ENCODE measurements around the gene SLC39A13. TPM values are rescaled to one million over a fixed set of nuclear protein-coding genes. Genes with fewer than 3 reads are reported as not detected.
"Not testable (repeated sequence)": the region's sequence is repeated elsewhere in the genome, so short reads cannot be mapped to it uniquely, and the experiment has no call there.

The SLC39A13 gene
- total RNA-seq, 1 donor from 2014 or later, result 117 TPM

DNA sequence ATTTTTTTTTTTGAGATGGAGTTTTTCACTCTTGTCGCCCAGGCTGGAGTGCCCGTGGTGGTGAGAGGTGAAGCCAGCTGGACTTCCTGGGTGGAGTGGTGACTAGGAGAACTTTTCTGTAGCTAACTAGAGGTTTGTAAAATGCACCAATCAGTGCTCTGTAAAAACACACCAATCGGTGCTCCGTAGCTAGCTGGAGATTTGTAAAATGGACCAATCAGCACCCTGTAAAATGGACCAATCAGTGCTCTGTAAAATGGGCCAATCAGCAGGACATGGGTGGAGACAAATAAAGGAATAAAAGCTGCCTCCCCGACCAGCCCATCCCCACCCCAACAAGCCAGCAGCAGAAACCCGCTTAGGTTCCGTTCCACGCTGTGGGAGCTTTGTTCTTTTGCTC is 45.0 kb downstream of the SLC39A13 start:
- H3K27me3 ChIP-seq (ENCODE audit: control insufficient read depth, insufficient read depth, low read length), result no peaks in the 10 kb centered on the region
- DNase-seq (ENCODE audit: low read depth), result no peak
- TF ChIP-seq, protein P1, sequence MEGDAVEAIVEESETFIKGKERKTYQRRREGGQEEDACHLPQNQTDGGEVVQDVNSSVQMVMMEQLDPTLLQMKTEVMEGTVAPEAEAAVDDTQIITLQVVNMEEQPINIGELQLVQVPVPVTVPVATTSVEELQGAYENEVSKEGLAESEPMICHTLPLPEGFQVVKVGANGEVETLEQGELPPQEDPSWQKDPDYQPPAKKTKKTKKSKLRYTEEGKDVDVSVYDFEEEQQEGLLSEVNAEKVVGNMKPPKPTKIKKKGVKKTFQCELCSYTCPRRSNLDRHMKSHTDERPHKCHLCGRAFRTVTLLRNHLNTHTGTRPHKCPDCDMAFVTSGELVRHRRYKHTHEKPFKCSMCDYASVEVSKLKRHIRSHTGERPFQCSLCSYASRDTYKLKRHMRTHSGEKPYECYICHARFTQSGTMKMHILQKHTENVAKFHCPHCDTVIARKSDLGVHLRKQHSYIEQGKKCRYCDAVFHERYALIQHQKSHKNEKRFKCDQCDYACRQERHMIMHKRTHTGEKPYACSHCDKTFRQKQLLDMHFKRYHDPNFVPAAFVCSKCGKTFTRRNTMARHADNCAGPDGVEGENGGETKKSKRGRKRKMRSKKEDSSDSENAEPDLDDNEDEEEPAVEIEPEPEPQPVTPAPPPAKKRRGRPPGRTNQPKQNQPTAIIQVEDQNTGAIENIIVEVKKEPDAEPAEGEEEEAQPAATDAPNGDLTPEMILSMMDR (IDR thresholded peaks at IDR 0.05; ENCODE audit: insufficient read depth, low read length, poor library complexity, severe bottlenecking), result no peak
- H3K4me3 ChIP-seq (ENCODE audit: low read depth, low read length), result no peak overlapping the region
- H3K36me3 ChIP-seq (ENCODE audit: control insufficient read depth, insufficient read depth, low read length), result no peaks in the 10 kb centered on the region

DNA sequence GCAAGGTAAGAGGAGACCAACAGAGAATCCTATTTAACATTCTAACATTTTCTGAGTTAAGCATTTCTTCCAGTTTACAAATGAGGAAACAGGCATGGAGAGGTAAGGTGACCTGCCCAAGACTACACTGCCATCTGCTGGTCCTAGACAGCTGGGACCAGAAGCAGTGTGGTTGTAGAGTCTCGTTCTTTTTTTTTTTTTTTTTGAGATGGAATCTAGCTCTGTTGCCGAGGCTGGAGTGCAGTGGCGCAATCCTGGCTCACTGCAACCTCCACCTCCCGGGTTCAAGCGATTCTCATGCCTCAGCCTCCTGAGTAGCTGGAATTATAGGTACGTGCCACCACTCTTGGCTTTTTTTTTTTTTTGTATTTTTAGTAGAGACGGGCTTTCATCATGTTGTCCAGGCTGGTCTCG is 45.9 kb downstream of the SLC39A13 start:
- not testable (repeated sequence) for H3K27me3 ChIP-seq (ENCODE audit: control insufficient read depth, insufficient read depth, low read length); H3K36me3 ChIP-seq (ENCODE audit: control insufficient read depth, insufficient read depth, low read length); H3K4me3 ChIP-seq (ENCODE audit: low read depth, low read length)
- TF ChIP-seq, protein P1 (IDR thresholded peaks at IDR 0.05; ENCODE audit: insufficient read depth, low read length, poor library complexity, severe bottlenecking), result peak; percentile 86
- DNase-seq (ENCODE audit: low read depth), result peak; percentile 62

DNA sequence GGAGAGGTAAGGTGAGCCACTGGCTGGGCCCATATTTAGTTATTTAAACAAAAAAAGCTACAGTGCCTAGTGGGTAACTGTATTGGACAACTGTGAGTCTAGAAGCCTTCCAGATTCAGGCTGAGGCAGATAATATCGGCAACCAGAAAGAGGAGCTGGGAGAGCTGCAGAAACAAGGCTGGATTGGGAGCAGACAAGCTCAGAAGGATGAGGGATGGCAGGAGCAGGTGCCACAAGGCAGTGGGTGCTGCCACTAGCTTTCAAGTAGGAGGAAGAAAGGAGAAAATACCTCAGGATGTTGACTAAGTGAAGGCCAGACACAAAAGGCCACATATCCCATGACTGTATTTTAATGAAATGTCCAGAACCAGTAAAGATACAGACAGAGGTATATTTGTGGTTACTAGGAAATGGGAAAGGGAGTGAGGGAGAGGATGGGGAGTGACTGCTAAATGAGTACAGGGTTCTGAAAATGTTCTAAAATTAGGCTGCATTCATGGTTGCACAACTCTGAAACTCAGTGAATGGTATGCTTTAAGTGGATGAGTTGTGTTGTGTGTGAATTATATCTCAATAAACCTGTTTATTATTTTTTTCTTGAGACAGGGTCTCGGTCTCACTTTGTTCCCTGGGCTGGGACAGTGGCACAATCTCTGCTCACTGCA is 52.3 kb downstream of the SLC39A13 start:
- Histone ChIP-seq H3K27me3 (ENCODE audit: control insufficient read depth, insufficient read depth, low read length) (no peaks in the 10 kb centered on the region), H3K4me3 (ENCODE audit: low read depth, low read length) (no peak overlapping the region), H3K36me3 (ENCODE audit: control insufficient read depth, insufficient read depth, low read length) (no peaks in the 10 kb centered on the region)
- DNase-seq (ENCODE audit: low read depth), result no peak
- TF ChIP-seq, protein P1 (IDR thresholded peaks at IDR 0.05; ENCODE audit: insufficient read depth, low read length, poor library complexity, severe bottlenecking), result no peak

DNA sequence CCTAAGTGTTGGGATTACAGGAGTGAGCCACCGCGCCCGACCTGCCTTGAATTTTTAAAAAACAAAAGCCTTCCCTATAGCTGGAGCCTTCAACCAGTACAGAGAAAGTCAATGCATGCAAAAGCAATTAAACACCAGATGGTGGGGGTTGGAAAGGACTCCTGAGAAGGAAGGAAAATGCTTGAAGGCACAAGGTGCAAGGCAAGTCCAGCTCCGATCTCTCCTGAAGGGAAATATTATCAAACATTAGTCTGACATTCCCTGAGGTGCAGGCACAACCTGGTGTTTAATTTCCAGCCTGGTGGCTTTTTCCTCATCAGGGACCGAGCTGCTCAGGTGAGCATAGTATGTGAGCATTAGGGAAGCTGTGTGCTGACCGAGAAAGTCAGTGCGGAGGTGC is 53.5 kb downstream of the SLC39A13 start:
- Histone ChIP-seq H3K36me3 (ENCODE audit: control insufficient read depth, insufficient read depth, low read length) (no peaks in the 10 kb centered on the region), H3K4me3 (ENCODE audit: low read depth, low read length) (no peak overlapping the region), H3K27me3 (ENCODE audit: control insufficient read depth, insufficient read depth, low read length) (no peaks in the 10 kb centered on the region)
- DNase-seq (ENCODE audit: low read depth), result no peak
- TF ChIP-seq, protein P1 (IDR thresholded peaks at IDR 0.05; ENCODE audit: insufficient read depth, low read length, poor library complexity, severe bottlenecking), result no peak

DNA sequence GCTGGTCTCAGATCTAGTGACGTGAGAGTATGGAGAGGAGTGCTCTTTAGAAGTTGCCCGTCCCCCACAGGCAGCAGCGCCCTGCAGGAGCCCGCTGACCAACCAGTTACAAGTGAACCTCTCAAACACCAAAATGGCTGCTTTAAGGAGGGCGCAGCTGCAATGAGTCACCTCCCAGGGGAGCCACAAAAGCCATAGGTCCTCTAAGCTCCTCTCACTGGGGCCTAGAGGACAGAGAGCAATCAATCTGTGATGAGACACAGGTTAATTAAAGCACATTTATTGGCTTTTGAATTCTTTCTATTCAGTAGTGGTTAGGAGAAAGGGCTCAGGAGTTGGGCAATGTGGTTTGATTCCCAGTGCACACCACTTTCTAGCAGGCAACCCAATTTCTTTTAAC is 56.1 kb downstream of the SLC39A13 start:
- TF ChIP-seq, protein P1 (IDR thresholded peaks at IDR 0.05; ENCODE audit: insufficient read depth, low read length, poor library complexity, severe bottlenecking), result no peak
- no peaks in the 10 kb centered on the region for H3K36me3 ChIP-seq (ENCODE audit: control insufficient read depth, insufficient read depth, low read length)

More for the DNA sequence above, 56.1 kb downstream of the SLC39A13 start:
- H3K4me3 ChIP-seq (ENCODE audit: low read depth, low read length), result no peak overlapping the region
- no peaks in the 10 kb centered on the region for H3K27me3 ChIP-seq (ENCODE audit: control insufficient read depth, insufficient read depth, low read length)
- no peak for DNase-seq (ENCODE audit: low read depth)

Other genes with a start within 250 kb of the SLC39A13 start
- 95.7 and 106 TPM in 2 replicates for gene ARFGAP2, start 231.7 kb upstream of the SLC39A13 start, total RNA-seq
- gene PACSIN3, start 222.2 kb upstream of the SLC39A13 start, total RNA-seq, result 37.9 and 57.4 TPM in 2 replicates
- gene DDB2, start 193.6 kb upstream of the SLC39A13 start, total RNA-seq, result 24.8 and 34.7 TPM in 2 replicates
- 51.6 and 57.1 TPM in 2 replicates for gene ACP2, start 159.8 kb upstream of the SLC39A13 start, total RNA-seq
- 3.8 and 7.3 TPM in 2 replicates for gene NR1H3, start 150.6 kb upstream of the SLC39A13 start, total RNA-seq
- 18.5 and 20.2 TPM in 2 replicates for gene MADD, start 138.5 kb upstream of the SLC39A13 start, total RNA-seq
- not detected in 2 replicates for gene MYBPC3, start 55.9 kb upstream of the SLC39A13 start, total RNA-seq
- 0.14 TPM in 1 of 2 replicates, not detected in the other for gene SPI1, start 30.0 kb upstream of the SLC39A13 start, total RNA-seq
- 115 and 126 TPM in 2 replicates for gene PSMC3, start 17.8 kb downstream of the SLC39A13 start, total RNA-seq
- gene RAPSN, start 40.5 kb downstream of the SLC39A13 start, total RNA-seq, result 0.14 and 0.21 TPM in 2 replicates
- gene CELF1, start 144.5 kb downstream of the SLC39A13 start, total RNA-seq, result 76.3 and 90.6 TPM in 2 replicates
- gene PTPMT1, start 157.0 kb downstream of the SLC39A13 start, total RNA-seq, result 141 and 166 TPM in 2 replicates
- 19.6 and 21.5 TPM in 2 replicates for gene KBTBD4, start 170.4 kb downstream of the SLC39A13 start, total RNA-seq
- 71.3 and 84.5 TPM in 2 replicates for gene NDUFS3, start 170.5 kb downstream of the SLC39A13 start, total RNA-seq
- not detected in 2 replicates for gene FAM180B, start 178.1 kb downstream of the SLC39A13 start, total RNA-seq
- gene C1QTNF4, start 185.8 kb downstream of the SLC39A13 start, total RNA-seq, result 2.1 and 7.1 TPM in 2 replicates
- gene MTCH2, start 234.0 kb downstream of the SLC39A13 start, total RNA-seq, result 112 and 131 TPM in 2 replicates